Omental fat pad (tissue), 4 donors: Measurements from ENCODE around the gene EOLA1. TPM values are rescaled to one million over a fixed set of nuclear protein-coding genes. Genes with fewer than 3 reads are reported as not detected.
"Not testable (repeated sequence)": the region's sequence is repeated elsewhere in the genome, so short reads cannot be mapped to it uniquely, and the experiment has no call there.

Experiments used
- ATAC-seq: fragments of 150-250 bp; one replicate; pipeline ENCODE4 v1.9.1; 2016; ENCODE audit warnings: mild to moderate bottlenecking, moderate library complexity; ENCODE audit not compliant: low FRiP score
- DNase-seq: peaks from one replicate; pipeline ENCODE4 v3.0.0-alpha.2; 2019; ENCODE audit warnings: low spot score
- CTCF ChIP-seq, 3 donors: fragments of 450-650 bp; IDR thresholded peaks; one replicate each; pipeline ENCODE4 v1.5.1; 2016 to 2017; ENCODE audit warnings: antibody characterized with exemption in 3 of 3, mild to moderate bottlenecking in 3 of 3, moderate library complexity in 2 of 3
- total RNA-seq, 4 donors: library from RNA; depleted of rRNA; stranded (reverse); fragments of >200 nt; gene quantifications; one replicate each; pipeline ENCODE4 v1.1.0, GENCODE V29; 2016

EOLA1 gene
- total RNA-seq, 4 donors from 2014 or later = 9.0 to 30.2 (median 10.3) TPM

GRCh38 chrX:149541521-149542047 lies 772 bp downstream of the EOLA1 start:
- no peak for TF ChIP-seq CTCF (IDR thresholded peaks at IDR 0.05)
- no peak for DNase-seq
- ATAC-seq = no peak

GRCh38 chrX:149545545-149546543 lies 5.0 kb downstream of the EOLA1 start:
- DNase-seq = not testable (repeated sequence)

GRCh38 chrX:149546962-149547361 lies 6.2 kb downstream of the EOLA1 start:
- not testable (repeated sequence) for DNase-seq, ATAC-seq

More at GRCh38 chrX:149545545-149546543, 5.0 kb downstream of the EOLA1 start:
- not testable (repeated sequence) for ATAC-seq

GRCh38 chrX:149547782-149548181 lies 7.0 kb downstream of the EOLA1 start:
- not testable (repeated sequence) for ATAC-seq, DNase-seq

GRCh38 chrX:149549701-149550100 lies 8.9 kb downstream of the EOLA1 start, which contains the start of gene HSFX3:
HSFX3 (minus strand) TSS chrX:149549924; CDS start chrX:149549852, 72 bp downstream.
- not testable (repeated sequence) for DNase-seq, ATAC-seq

- ATAC-seq, DNase-seq: not testable (repeated sequence)
These were observed 9.6 kb downstream of the EOLA1 start for GRCh38 chrX:149550454-149550853.

- ATAC-seq = not testable (repeated sequence)
These were observed 10.6 kb downstream of the EOLA1 start for GRCh38 chrX:149551245-149551938.

GRCh38 chrX:149551939-149552248 lies 11.1 kb downstream of the EOLA1 start:
- not testable (repeated sequence) for ATAC-seq, DNase-seq

More at GRCh38 chrX:149551245-149551938, 10.6 kb downstream of the EOLA1 start:
- not testable (repeated sequence) for DNase-seq

- ATAC-seq, DNase-seq: not testable (repeated sequence)
These were observed 14.4 kb downstream of the EOLA1 start for GRCh38 chrX:149555251-149555650.

- DNase-seq (no peak), ATAC-seq (no peak)
- TF ChIP-seq CTCF (IDR thresholded peaks at IDR 0.05) = no peak
These were observed 22.5 kb downstream of the EOLA1 start for GRCh38 chrX:149563359-149563758.

GRCh38 chrX:149567621-149568417 lies 27.0 kb downstream of the EOLA1 start:
- DNase-seq = no peak
- TF ChIP-seq CTCF (IDR thresholded peaks at IDR 0.05) = no peak
- no peak for ATAC-seq
